DMS 273 (cell line): ENCODE measurements around the gene THBS4.

Experiments
- DNase-seq: peaks from one replicate; lab custom pipeline; 2025; ENCODE audit not compliant: unreplicated experiment; lab: John Stamatoyannopoulos, UW

The THBS4 gene

DNA sequence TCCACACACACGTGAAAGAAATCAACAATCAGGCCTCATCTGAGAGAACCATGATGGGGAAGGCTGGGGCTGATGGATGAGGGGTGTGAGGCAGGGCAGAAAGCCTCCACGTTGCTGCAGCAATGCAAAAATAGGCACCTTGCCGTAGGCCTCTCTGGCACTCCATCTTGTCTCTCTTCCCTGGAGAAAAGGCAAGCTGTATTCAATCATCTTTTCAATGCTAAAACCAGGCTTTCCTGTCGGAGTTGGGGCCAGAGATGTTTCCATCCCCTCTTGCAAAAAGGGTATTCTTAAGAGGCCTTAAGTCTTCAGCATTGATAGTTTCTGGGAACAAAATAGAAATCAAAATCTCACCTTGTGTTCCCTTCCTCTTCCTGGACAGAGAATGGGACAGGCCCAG lies 80.9 kb downstream of the THBS4 start:
- DNase-seq = no peak

- DNase-seq = peak; percentile 79
Observed at GRCh38 chr5:80116465-80116864, 81.3 kb downstream of the THBS4 start.

- no peak for DNase-seq
Observed at GRCh38 chr5:80117446-80117845, 82.3 kb downstream of the THBS4 start.

GRCh38 chr5:80119372-80119771 lies 84.2 kb downstream of the THBS4 start:
- peak; percentile 77 for DNase-seq

- DNase-seq = no peak
Observed at GRCh38 chr5:80122579-80122978, 87.4 kb downstream of the THBS4 start.

GRCh38 chr5:80124121-80124918 lies 89.2 kb downstream of the THBS4 start:
- no peak for DNase-seq

GRCh38 chr5:80125022-80125961 lies 90.1 kb downstream of the THBS4 start:
- no peak for DNase-seq

GRCh38 chr5:80125962-80126480 lies 90.9 kb downstream of the THBS4 start:
- DNase-seq = no peak

DNA sequence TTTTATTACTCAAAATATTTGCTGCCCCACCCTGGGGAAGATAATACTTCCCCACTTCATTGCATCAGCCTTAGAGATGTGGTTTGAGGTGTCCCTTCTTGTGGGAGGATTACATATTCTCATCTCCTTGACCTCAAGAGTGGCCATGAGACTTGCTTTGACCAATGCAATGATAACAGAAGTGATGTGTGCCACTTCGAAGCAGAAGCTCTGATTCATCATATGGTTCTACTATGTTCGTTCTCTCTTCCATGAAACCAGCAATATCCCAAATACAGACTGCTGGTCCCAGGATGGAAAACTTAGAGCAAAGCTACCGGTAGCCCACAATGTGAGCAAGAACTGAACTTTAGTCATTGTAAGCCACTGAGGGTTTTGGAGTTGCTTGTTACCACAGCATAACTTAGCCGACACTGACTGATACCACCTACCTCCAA lies 92.0 kb downstream of the THBS4 start:
- DNase-seq = no peak

GRCh38 chr5:80128141-80128540 lies 93.0 kb downstream of the THBS4 start:
- DNase-seq = no peak

DNA sequence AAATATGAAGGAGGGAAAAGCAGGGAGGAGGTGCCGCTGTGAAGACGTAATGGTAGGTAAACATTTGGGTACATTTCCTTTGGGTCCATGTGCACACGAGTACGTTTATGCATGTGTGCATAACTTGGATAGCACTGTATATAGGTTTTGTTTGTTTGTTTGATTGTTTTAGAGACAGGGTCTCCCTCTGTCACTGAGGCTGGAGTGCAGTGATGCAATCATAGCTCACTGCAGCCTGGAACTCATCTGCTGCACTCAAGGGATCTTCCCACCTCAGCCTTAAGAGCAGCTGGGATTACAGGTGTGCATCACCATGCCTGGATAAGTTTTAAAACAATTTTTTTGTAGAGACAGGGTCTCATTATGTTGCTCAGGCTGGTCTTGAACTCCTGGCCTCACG lies 94.0 kb downstream of the THBS4 start:
- DNase-seq = no peak
